NCI-H460 (cell line): Measurements from ENCODE around the gene TBC1D22B. TPM values are rescaled to one million over a fixed set of nuclear protein-coding genes. Genes with fewer than 3 reads are reported as not detected.

ENCODE experiments used
- DNase-seq: peaks from one replicate; pipeline ENCODE4 v3.0.0-alpha.2; 2016; ENCODE audit warnings: low read depth; ENCODE audit errors: extremely low read depth
- small RNA-seq, 2 experiments: library from RNA; depleted of rRNA; stranded (forward); fragments of <200 nt; gene quantifications; one replicate each; pipeline ENCODE3, GENCODE V24; 2014
- total RNA-seq: library from RNA; depleted of rRNA; stranded (reverse); fragments of >200 nt; shearing (Covaris generic); gene quantifications from 2 replicates; pipeline ENCODE4 v1.2.3, GENCODE V29; 2014; rRNA removed

TBC1D22B gene
- total RNA-seq, 1 experiment from 2014 or later: 8.6 TPM

DNA sequence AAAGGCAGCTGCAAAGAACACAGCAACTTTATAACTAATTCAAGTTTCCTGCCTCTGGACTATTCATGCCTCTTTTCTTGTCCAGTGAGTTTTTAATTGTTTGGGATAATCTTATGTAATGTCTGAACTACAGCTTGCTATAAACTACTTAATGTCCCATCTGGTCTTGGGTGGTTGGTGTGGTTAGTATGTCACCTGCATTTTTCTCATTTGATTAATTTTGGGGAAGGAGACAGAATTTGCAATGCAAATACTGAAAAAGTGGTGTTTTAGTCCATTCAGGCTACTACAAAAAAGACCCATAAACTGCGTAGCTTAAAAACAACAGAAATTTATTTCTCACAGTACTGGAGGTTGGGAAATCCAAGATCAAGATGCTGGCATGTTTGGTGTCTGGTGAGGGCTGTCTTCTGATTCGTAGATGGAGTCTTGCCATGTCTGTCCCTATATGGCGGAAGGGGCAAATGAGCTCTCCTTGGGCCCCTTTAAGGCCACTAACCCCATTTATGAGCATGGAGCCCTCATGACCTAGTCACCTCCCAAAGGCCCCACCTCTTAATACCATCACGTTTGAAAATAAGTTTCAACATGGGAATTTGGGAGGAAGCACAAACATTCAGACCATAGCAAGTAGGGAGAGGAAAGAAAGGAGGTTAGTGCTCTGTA lies 118.6 kb downstream of the TBC1D22B start:
- DNase-seq: no peak

DNA sequence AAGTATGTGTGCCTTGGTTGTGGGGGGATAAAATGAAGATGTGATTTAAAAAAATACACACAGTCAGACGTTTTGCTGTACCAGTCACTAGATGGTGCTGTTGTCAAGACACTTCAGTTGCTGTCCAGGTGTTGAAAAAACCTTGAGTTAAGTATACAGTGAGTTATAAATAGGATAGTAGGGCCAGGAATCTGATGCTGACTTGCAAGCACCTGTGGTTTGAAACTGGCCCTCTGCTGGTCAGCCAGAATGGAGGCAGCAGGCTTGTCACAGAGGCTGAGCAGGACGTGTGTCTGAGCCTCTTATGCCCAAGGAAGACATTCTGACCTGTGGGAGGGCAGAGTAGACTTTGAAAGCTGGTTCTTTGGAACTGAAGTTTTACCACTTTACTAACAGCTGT lies 124.0 kb downstream of the TBC1D22B start:
- DNase-seq: peak; percentile 22

Small RNA genes lying within 50 kb of the gene (small RNA-seq; reads per million reads assigned to genes)
- gene AL096712.1 (0 reads per million in 2 experiments), gene RN7SL273P (0 reads per million in 2 experiments)

Other genes with a start within 250 kb of the TBC1D22B start
- gene PIM1, start 87.6 kb upstream of the TBC1D22B start, total RNA-seq: 14.2 and 17.8 TPM in 2 replicates
- 0.10 TPM in 1 of 2 replicates, not detected in the other for gene TMEM217, start 372 bp downstream of the TBC1D22B start, total RNA-seq
- 16.5 and 17.6 TPM in 2 replicates for gene RNF8, start 96.2 kb downstream of the TBC1D22B start, total RNA-seq
- gene CMTR1, start 175.4 kb downstream of the TBC1D22B start, total RNA-seq: 20.4 and 21.1 TPM in 2 replicates
- gene CCDC167, start 242.1 kb downstream of the TBC1D22B start, total RNA-seq: 18.1 and 19.7 TPM in 2 replicates